ENCODE results near the gene WDFY4.

The WDFY4 gene

GRCh38 chr10:48722153-48723145, 37.8 kb downstream of the WDFY4 start:
- no peak for DNase-seq

- no peak for DNase-seq
These were observed 39.5 kb downstream of the WDFY4 start for GRCh38 chr10:48724127-48724526.

- DNase-seq = no peak
These were observed 41.0 kb downstream of the WDFY4 start for GRCh38 chr10:48725708-48726107.

- DNase-seq = no peak
These were observed 43.2 kb downstream of the WDFY4 start for GRCh38 chr10:48727866-48728265.

- DNase-seq = no peak
These were observed 44.5 kb downstream of the WDFY4 start for GRCh38 chr10:48729222-48729621.

GRCh38 chr10:48729941-48730457, 45.3 kb downstream of the WDFY4 start:
- no peak for DNase-seq

- no peak for DNase-seq
These were observed 46.5 kb downstream of the WDFY4 start for GRCh38 chr10:48731141-48731540.

- no peak for DNase-seq
These were observed 47.0 kb downstream of the WDFY4 start for GRCh38 chr10:48731654-48732053.

- DNase-seq = no peak
These were observed 48.7 kb downstream of the WDFY4 start for GRCh38 chr10:48733329-48733728.

- DNase-seq = no peak
These were observed 51.2 kb downstream of the WDFY4 start for GRCh38 chr10:48735836-48736390.

GRCh38 chr10:48736596-48736995, 51.9 kb downstream of the WDFY4 start:
- DNase-seq = no peak

- DNase-seq = no peak
These were observed 53.2 kb downstream of the WDFY4 start for GRCh38 chr10:48737886-48738285.

GRCh38 chr10:48739170-48739569, 54.5 kb downstream of the WDFY4 start:
- no peak for DNase-seq

- no peak for DNase-seq
These were observed 55.5 kb downstream of the WDFY4 start for GRCh38 chr10:48740015-48740707.

GRCh38 chr10:48740988-48741387, 56.3 kb downstream of the WDFY4 start:
- no peak for DNase-seq

- DNase-seq = no peak
These were observed 58.5 kb downstream of the WDFY4 start for GRCh38 chr10:48742891-48743860.

- DNase-seq = no peak
These were observed 59.9 kb downstream of the WDFY4 start for GRCh38 chr10:48744587-48744986.

- no peak for DNase-seq
These were observed 61.1 kb downstream of the WDFY4 start for GRCh38 chr10:48745662-48746245.

- DNase-seq = no peak
These were observed 63.9 kb downstream of the WDFY4 start for GRCh38 chr10:48748573-48748972.

GRCh38 chr10:48749254-48749787, 64.6 kb downstream of the WDFY4 start:
- DNase-seq = no peak

- DNase-seq = no peak
These were observed 65.3 kb downstream of the WDFY4 start for GRCh38 chr10:48750019-48750418.

GRCh38 chr10:48750991-48751390, 66.3 kb downstream of the WDFY4 start:
- DNase-seq = no peak
